Endothelial cell of umbilical vein (primary cell): ENCODE data around the gene NTSR1. TPM values are rescaled to one million over a fixed set of nuclear protein-coding genes. Genes with fewer than 3 reads are reported as not detected.
A peak's percentile ranks its signal among the peaks of the same experiment; 100 is the strongest.

Experiments used
- BruUV-seq: library from RNA; stranded (reverse); fragments of 400-500 nt; replicated peaks from 2 replicates; lab custom pipeline; 2021; lab: Mats Ljungman, UMichigan
- CTCF ChIA-PET: fragments of 300-600, 350-600 bp; sonication (Branson Sonifier 250); formaldehyde crosslinking; loops from one replicate; lab custom pipeline; 2021; ENCODE audit warnings: antibody characterized with exemption, inconsistent platforms; lab: Charles Lee
- POLR2A ChIA-PET: fragments of 300-600, 350-600 bp; sonication (Branson Sonifier 250); formaldehyde crosslinking; loops from one replicate; lab custom pipeline; 2021; ENCODE audit warnings: antibody characterized with exemption, inconsistent platforms; lab: Charles Lee
- DNase-seq: peaks from one replicate; pipeline ENCODE4 v3.0.0-alpha.2; 2011; ENCODE audit warnings: low read depth, low spot score
- FAIRE-seq: peaks from 2 replicates; lab custom pipeline; 2011; peaks lifted over from hg19 to GRCh38; lab: Jason Lieb, UNC
- H2AFZ ChIP-seq: 2 replicates; pipeline ENCODE4 v1.6.0; 2012; ENCODE audit warnings: low read depth, low read length, control low read depth, inconsistent platforms
- H3K27ac ChIP-seq: 2 replicates; pipeline ENCODE4 v1.5.1; 2011; ENCODE audit warnings: low read depth, mild to moderate bottlenecking, control low read depth, low read length, moderate library complexity; ENCODE audit not compliant: insufficient read depth
- H3K27me3 ChIP-seq, 2 experiments: 2 replicates each; pipeline versions ENCODE4 v1.6.0 to v1.6.1; 2011; ENCODE audit warnings: low read length in 2 of 2, mixed read lengths in 1 of 2; ENCODE audit not compliant: control insufficient read depth in 2 of 2, insufficient read depth in 2 of 2
- H3K36me3 ChIP-seq, 2 experiments: 2 replicates in 1 of 2; 3 replicates in 1 of 2; pipeline ENCODE4 v1.5.1; 2011; ENCODE audit warnings: low read length in 2 of 2, mild to moderate bottlenecking in 1 of 2, moderate library complexity in 1 of 2; ENCODE audit not compliant: control insufficient read depth in 2 of 2, insufficient read depth in 2 of 2; ENCODE audit errors: extremely low read depth in 1 of 2
- H3K4me1 ChIP-seq: 3 replicates; pipeline ENCODE4 v1.5.1; 2011; ENCODE audit warnings: mild to moderate bottlenecking, low read length; ENCODE audit not compliant: control insufficient read depth, insufficient read depth; ENCODE audit errors: extremely low read depth
- H3K4me2 ChIP-seq: 2 replicates; pipeline ENCODE4 v1.6.1; 2011; ENCODE audit warnings: low read length, control low read depth, mixed read lengths; ENCODE audit not compliant: insufficient read depth
- H3K4me3 ChIP-seq, 3 experiments: fragments of 200-600 bp in 1 of 3; sonication (generic), shearing (Covaris generic) in 1 of 3; replicated peaks in 1 of 3; 2 replicates each; pipeline ENCODE4 v1.5.1; 2011 to 2016; ENCODE audit warnings: control low read depth in 3 of 3, low read length in 3 of 3, mild to moderate bottlenecking in 2 of 3, inconsistent platforms in 1 of 3, low read depth in 1 of 3, moderate library complexity in 1 of 3; ENCODE audit not compliant: insufficient read depth in 1 of 3
- H3K79me2 ChIP-seq: 2 replicates; pipeline ENCODE4 v1.6.0; 2012; ENCODE audit warnings: low read length, inconsistent platforms; ENCODE audit not compliant: control insufficient read depth, insufficient read depth
- H3K9ac ChIP-seq: replicated peaks from 2 replicates; pipeline ENCODE3; 2011; ENCODE audit warnings: low read length, control low read depth; ENCODE audit not compliant: insufficient read depth; ENCODE audit errors: extremely low read depth
- H3K9me1 ChIP-seq: replicated peaks from 3 replicates; pipeline ENCODE4 v1.6.0; 2011; ENCODE audit warnings: mild to moderate bottlenecking, low read length; ENCODE audit not compliant: control insufficient read depth, insufficient read depth; ENCODE audit errors: extremely low read depth
- H3K9me3 ChIP-seq: replicated peaks from 2 replicates; pipeline ENCODE4 v1.5.1; 2012; ENCODE audit warnings: low read length, inconsistent platforms; ENCODE audit not compliant: control insufficient read depth, insufficient read depth
- H4K20me1 ChIP-seq: replicated peaks from 2 replicates; pipeline ENCODE3; 2011; ENCODE audit warnings: mild to moderate bottlenecking, low read length; ENCODE audit not compliant: control insufficient read depth, insufficient read depth; ENCODE audit errors: extremely low read depth
- CTCF ChIP-seq, 2 donors: IDR thresholded peaks; 1 replicate in 1 of 2; 2 replicates in 1 of 2; pipeline ENCODE4 v1.5.1; 2011; ENCODE audit warnings: low read length in 2 of 2, mild to moderate bottlenecking in 2 of 2, moderate library complexity in 2 of 2, control low read depth in 1 of 2, inconsistent platforms in 1 of 2, low read depth in 1 of 2; ENCODE audit not compliant: insufficient read depth in 1 of 2; ENCODE audit errors: extremely low read depth in 1 of 2
- EZH2 ChIP-seq: IDR thresholded peaks from 2 replicates; pipeline ENCODE4 v1.6.1; 2012; ENCODE audit warnings: borderline replicate concordance, low read depth, mild to moderate bottlenecking, moderate library complexity, low read length, inconsistent platforms; ENCODE audit not compliant: severe bottlenecking
- FOS ChIP-seq: IDR thresholded peaks from 2 replicates; pipeline ENCODE4 v1.6.1; 2011; ENCODE audit warnings: mild to moderate bottlenecking, low read length, moderate library complexity, borderline replicate concordance; ENCODE audit not compliant: insufficient read depth
- GATA2 ChIP-seq: IDR thresholded peaks from 2 replicates; pipeline ENCODE4 v1.7.0; 2011; ENCODE audit warnings: low read depth, mild to moderate bottlenecking, moderate library complexity, mixed read lengths, low read length; ENCODE audit not compliant: insufficient read length, insufficient read depth
- JUN ChIP-seq: IDR thresholded peaks from 2 replicates; pipeline ENCODE4 v1.6.1; 2011; ENCODE audit warnings: borderline replicate concordance, low read depth; ENCODE audit not compliant: insufficient read length, insufficient read depth
- MAX ChIP-seq: IDR thresholded peaks from 2 replicates; pipeline ENCODE4 v1.6.1; 2011; ENCODE audit not compliant: insufficient read depth, insufficient read length
- POLR2A ChIP-seq: IDR thresholded peaks from 2 replicates; pipeline ENCODE4 v1.6.1; 2012; ENCODE audit warnings: low read depth, mild to moderate bottlenecking, control low read depth, low read length
- POLR2AphosphoS5 ChIP-seq: IDR thresholded peaks from 2 replicates; pipeline ENCODE4 v1.6.1; 2012; ENCODE audit warnings: low read depth, mild to moderate bottlenecking, control low read depth, low read length, moderate library complexity; ENCODE audit not compliant: insufficient read depth
- dilution Hi-C: fragments of 300-500 bp; cut with MboI; formaldehyde crosslinking; loops from one replicate; pipeline ENCODE4 v1.15.0; 2019; ENCODE audit warnings: low sequenced_read_pairs; ENCODE audit not compliant: extremely low pct_ligation_motif_present
- intact Hi-C: fragments of 100-400 bp; cut with micrococcal nuclease; formaldehyde crosslinking; loops from one replicate; pipeline ENCODE4 v1.10.0; 2022
- polyA plus RNA-seq, 4 experiments: library from polyadenylated mRNA; depleted of rRNA in 3 of 4; stranded (reverse) in 3 of 4; unstranded in 1 of 4; fragments of >200 nt; gene quantifications; 2 replicates each; pipeline versions ENCODE4 v1.2.1 to v1.2.3, GENCODE V29; 2011 to 2012; ENCODE audit warnings: missing spikeins in 1 of 4
- total RNA-seq: library from RNA; stranded (reverse); gene quantifications from 2 replicates; pipeline ENCODE4 v1.2.3, GENCODE V29; 2021

NTSR1 gene
- total and polyA plus RNA-seq, 2 donors (not counting 3 experiments of a cell fraction or from before 2014, with no cell fraction given) = 0.14 to 2.1 TPM

- Histone ChIP-seq H3K4me1 (peaks cover 26% of the 10 kb centered on the region), H3K27me3 (no peaks in the 10 kb centered on the region), H3K4me2 (no peak overlapping the region), H3K9me1 (no peaks in the 10 kb centered on the region), H3K9me3 (no peaks in the 10 kb centered on the region), H3K79me2 (no peaks in the 10 kb centered on the region), H2AFZ (no peak overlapping the region), H3K9ac (no peak overlapping the region), H4K20me1 (no peaks in the 10 kb centered on the region), H3K36me3 (no peaks in the 10 kb centered on the region), H3K4me3 (no peak overlapping the region), H3K27ac (peak overlapping the region; percentile 77)
- no peak for TF ChIP-seq JUN
- TF ChIP-seq FOS = no peak
- TF ChIP-seq EZH2 = no peak
- no peak for TF ChIP-seq MAX
- TF ChIP-seq CTCF (IDR thresholded peaks at IDR 0.05; ENCODE audit: extremely low read depth in 1 of 2, insufficient read depth in 1 of 2, low read depth in 1 of 2, low read length in 2 of 2) = no peak
- no peak for TF ChIP-seq POLR2A
- no peak for TF ChIP-seq POLR2AphosphoS5
- TF ChIP-seq GATA2 = no peak
- POLR2A ChIA-PET = no interaction called here
- intact Hi-C loops (no loop called here), dilution Hi-C loops (no loop called here)
- DNase-seq (no peak), FAIRE-seq (no peak)
- BruUV-seq = no TSS peak
- CTCF ChIA-PET = interaction anchor here (2.0 to 3.7 kb wide), 3 partner anchors 30 to 52 kb away, joined by 12 to 24 read pairs (median 24); partner anchors contain the start of gene NTSR1
These were observed 30.4 kb downstream of the NTSR1 start for GRCh38 chr20:62739067-62739466.
